ENCODE measurements around the gene WNK4. TPM values are rescaled to one million over a fixed set of nuclear protein-coding genes. Genes with fewer than 3 reads are reported as not detected.

Gene WNK4
- total RNA-seq, 4 donors from 2014 or later: 0.16 to 0.85 (median 0.19) TPM; not detected in 1

- no peak for TF ChIP-seq CTCF (IDR thresholded peaks at IDR 0.05; ENCODE audit: low read depth)
Measured at GRCh38 chr17:42761638-42762037, 18.8 kb upstream of the WNK4 start.

GRCh38 chr17:42766124-42766523 is 14.3 kb upstream of the WNK4 start:
- TF ChIP-seq CTCF (IDR thresholded peaks at IDR 0.05; ENCODE audit: low read depth): no peak

- TF ChIP-seq CTCF (IDR thresholded peaks at IDR 0.05; ENCODE audit: low read depth): no peak
Measured at GRCh38 chr17:42767512-42767911, 12.9 kb upstream of the WNK4 start.

- no peak for TF ChIP-seq CTCF (IDR thresholded peaks at IDR 0.05; ENCODE audit: low read depth)
Measured at GRCh38 chr17:42772945-42773289, 7.5 kb upstream of the WNK4 start.

- no peak for TF ChIP-seq CTCF (IDR thresholded peaks at IDR 0.05; ENCODE audit: low read depth)
Measured at GRCh38 chr17:42773290-42774035, 6.9 kb upstream of the WNK4 start, which contains the start of gene VPS25. Gene VPS25, plus strand, starts transcription at chr17:42773449. Its CDS starts 27 bp downstream, at chr17:42773476.

GRCh38 chr17:42774066-42774745 is 6.2 kb upstream of the WNK4 start:
- no peak for TF ChIP-seq CTCF (IDR thresholded peaks at IDR 0.05; ENCODE audit: low read depth)

GRCh38 chr17:42775534-42776098 is 4.8 kb upstream of the WNK4 start:
- TF ChIP-seq CTCF (IDR thresholded peaks at IDR 0.05; ENCODE audit: low read depth): no peak

Data from subcutaneous adipose tissue (tissue), 4 donors.